HTERT RPE-1 (cell line): ENCODE measurements around the gene GNB1L.

ENCODE experiments used
- in situ Hi-C: fragments of 300-500 bp; cut with MboI; formaldehyde crosslinking; loops from 4 replicates; pipeline ENCODE4 v1.14.3; 2020; ENCODE audit warnings: low sequenced_read_pairs

Gene GNB1L

GRCh38 chr22:19740586-19740985, 114.1 kb downstream of the GNB1L start:
- in situ Hi-C loops: no loop called here

GRCh38 chr22:19739911-19740449, 114.7 kb downstream of the GNB1L start:
- in situ Hi-C loops: no loop called here

- in situ Hi-C loops: no loop called here
Observed at GRCh38 chr22:19739448-19739895, 115.2 kb downstream of the GNB1L start.

- in situ Hi-C loops: no loop called here
Observed at GRCh38 chr22:19738664-19739447, 115.8 kb downstream of the GNB1L start.

- in situ Hi-C loops: no loop called here
Observed at GRCh38 chr22:19737846-19738663, 116.6 kb downstream of the GNB1L start.

GRCh38 chr22:19735665-19736510, 118.8 kb downstream of the GNB1L start:
- in situ Hi-C loops: no loop called here

- in situ Hi-C loops: no loop called here
Observed at GRCh38 chr22:19734837-19735382, 119.8 kb downstream of the GNB1L start.

- in situ Hi-C loops: no loop called here
Observed at GRCh38 chr22:19734163-19734562, 120.5 kb downstream of the GNB1L start.

- in situ Hi-C loops: no loop called here
Observed at GRCh38 chr22:19733755-19734154, 120.9 kb downstream of the GNB1L start.
